ENCODE results near the gene GHITM.

GRCh38 chr10:84149854-84150253, 10.5 kb downstream of the GHITM start:
- TF ChIP-seq CTCF (IDR thresholded peaks at IDR 0.05) = no peak
- TF ChIP-seq POLR2A (IDR thresholded peaks at IDR 0.05; ENCODE audit: low read depth) = no peak

All from esophagus muscularis mucosa (tissue), 3 donors.